Measurements from ENCODE around the gene COL15A1.

The COL15A1 gene

GRCh38 chr9:98925956-98926355 is 17.8 kb upstream of the COL15A1 start:
- H3K4me1 Mint-ChIP-seq (ENCODE audit: low read depth), result no peaks in the 10 kb centered on the region
- H3K36me3 Mint-ChIP-seq, result no peaks in the 10 kb centered on the region
- H3K4me3 Mint-ChIP-seq, result no peak overlapping the region
- H3K9me3 Mint-ChIP-seq (ENCODE audit: low read depth), result no peaks in the 10 kb centered on the region
- H3K27me3 Mint-ChIP-seq, result peaks cover 3% of the 10 kb centered on the region
- H3K27ac Mint-ChIP-seq, result no peak overlapping the region

- Mint-ChIP-seq H3K27ac (no peak overlapping the region), H3K9me3 (ENCODE audit: low read depth) (no peaks in the 10 kb centered on the region), H3K36me3 (no peaks in the 10 kb centered on the region), H3K4me1 (ENCODE audit: low read depth) (no peaks in the 10 kb centered on the region), H3K27me3 (peaks cover 3% of the 10 kb centered on the region), H3K4me3 (no peak overlapping the region)
Measured at GRCh38 chr9:98927724-98928123, 16.0 kb upstream of the COL15A1 start.

GRCh38 chr9:98929071-98929470 is 14.6 kb upstream of the COL15A1 start:
- no peak overlapping the region for H3K4me3 Mint-ChIP-seq
- no peak overlapping the region for H3K27ac Mint-ChIP-seq
- H3K36me3 Mint-ChIP-seq, result no peaks in the 10 kb centered on the region
- H3K9me3 Mint-ChIP-seq (ENCODE audit: low read depth), result no peaks in the 10 kb centered on the region
- no peaks in the 10 kb centered on the region for H3K4me1 Mint-ChIP-seq (ENCODE audit: low read depth)
- peaks cover 3% of the 10 kb centered on the region for H3K27me3 Mint-ChIP-seq

GRCh38 chr9:98929895-98930341 is 13.8 kb upstream of the COL15A1 start:
- peaks cover 5% of the 10 kb centered on the region for H3K27me3 Mint-ChIP-seq
- H3K36me3 Mint-ChIP-seq, result no peaks in the 10 kb centered on the region
- H3K27ac Mint-ChIP-seq, result no peak overlapping the region
- H3K4me1 Mint-ChIP-seq (ENCODE audit: low read depth), result no peaks in the 10 kb centered on the region
- H3K4me3 Mint-ChIP-seq, result no peak overlapping the region
- no peaks in the 10 kb centered on the region for H3K9me3 Mint-ChIP-seq (ENCODE audit: low read depth)

GRCh38 chr9:98930792-98931191 is 12.9 kb upstream of the COL15A1 start:
- Mint-ChIP-seq H3K9me3 (ENCODE audit: low read depth) (no peaks in the 10 kb centered on the region), H3K36me3 (no peaks in the 10 kb centered on the region), H3K4me1 (ENCODE audit: low read depth) (no peaks in the 10 kb centered on the region), H3K27me3 (peaks cover 4% of the 10 kb centered on the region), H3K27ac (no peak overlapping the region), H3K4me3 (no peak overlapping the region)

- H3K27me3 Mint-ChIP-seq, result peaks cover 9% of the 10 kb centered on the region
- H3K36me3 Mint-ChIP-seq, result no peaks in the 10 kb centered on the region
- no peak overlapping the region for H3K27ac Mint-ChIP-seq
- no peaks in the 10 kb centered on the region for H3K9me3 Mint-ChIP-seq (ENCODE audit: low read depth)
- H3K4me3 Mint-ChIP-seq, result no peak overlapping the region
- H3K4me1 Mint-ChIP-seq (ENCODE audit: low read depth), result no peaks in the 10 kb centered on the region
Measured at GRCh38 chr9:98931600-98932389, 11.9 kb upstream of the COL15A1 start.

GRCh38 chr9:98933185-98933584 is 10.5 kb upstream of the COL15A1 start:
- Mint-ChIP-seq H3K9me3 (ENCODE audit: low read depth) (no peaks in the 10 kb centered on the region), H3K36me3 (no peaks in the 10 kb centered on the region), H3K4me3 (no peak overlapping the region), H3K27me3 (peaks cover 13% of the 10 kb centered on the region), H3K27ac (no peak overlapping the region), H3K4me1 (ENCODE audit: low read depth) (no peaks in the 10 kb centered on the region)

- Mint-ChIP-seq H3K9me3 (ENCODE audit: low read depth) (no peaks in the 10 kb centered on the region), H3K36me3 (no peaks in the 10 kb centered on the region), H3K4me3 (no peak overlapping the region), H3K27ac (no peak overlapping the region), H3K27me3 (peaks cover 13% of the 10 kb centered on the region), H3K4me1 (ENCODE audit: low read depth) (no peaks in the 10 kb centered on the region)
Measured at GRCh38 chr9:98933890-98934289, 9.8 kb upstream of the COL15A1 start.

GRCh38 chr9:98935071-98935505 is 8.6 kb upstream of the COL15A1 start:
- H3K27ac Mint-ChIP-seq, result no peak overlapping the region
- peaks cover 19% of the 10 kb centered on the region for H3K27me3 Mint-ChIP-seq
- no peak overlapping the region for H3K4me3 Mint-ChIP-seq
- H3K36me3 Mint-ChIP-seq, result no peaks in the 10 kb centered on the region
- no peaks in the 10 kb centered on the region for H3K4me1 Mint-ChIP-seq (ENCODE audit: low read depth)
- no peaks in the 10 kb centered on the region for H3K9me3 Mint-ChIP-seq (ENCODE audit: low read depth)

- Mint-ChIP-seq H3K4me1 (ENCODE audit: low read depth) (peaks cover 10% of the 10 kb centered on the region), H3K9me3 (ENCODE audit: low read depth) (no peaks in the 10 kb centered on the region), H3K4me3 (no peak overlapping the region), H3K27me3 (peaks cover 40% of the 10 kb centered on the region), H3K27ac (no peak overlapping the region), H3K36me3 (no peaks in the 10 kb centered on the region)
Measured at GRCh38 chr9:98940276-98940675, 3.4 kb upstream of the COL15A1 start.

GRCh38 chr9:98941946-98942523 is 1.7 kb upstream of the COL15A1 start:
- H3K9me3 Mint-ChIP-seq (ENCODE audit: low read depth), result no peaks in the 10 kb centered on the region
- peaks cover 44% of the 10 kb centered on the region for H3K27me3 Mint-ChIP-seq
- no peaks in the 10 kb centered on the region for H3K36me3 Mint-ChIP-seq
- no peak overlapping the region for H3K4me3 Mint-ChIP-seq
- H3K4me1 Mint-ChIP-seq (ENCODE audit: low read depth), result peaks cover 10% of the 10 kb centered on the region
- no peak overlapping the region for H3K27ac Mint-ChIP-seq

- no peaks in the 10 kb centered on the region for H3K36me3 Mint-ChIP-seq
- no peak overlapping the region for H3K27ac Mint-ChIP-seq
- H3K27me3 Mint-ChIP-seq, result peaks cover 42% of the 10 kb centered on the region
- no peaks in the 10 kb centered on the region for H3K9me3 Mint-ChIP-seq (ENCODE audit: low read depth)
- peaks cover 10% of the 10 kb centered on the region for H3K4me1 Mint-ChIP-seq (ENCODE audit: low read depth)
- H3K4me3 Mint-ChIP-seq, result peak overlapping the region; percentile 51
Measured at GRCh38 chr9:98942906-98943681, 613 bp upstream of the COL15A1 start.

- peak overlapping the region; percentile 63 for H3K4me3 Mint-ChIP-seq
- H3K27me3 Mint-ChIP-seq, result peaks cover 40% of the 10 kb centered on the region
- H3K36me3 Mint-ChIP-seq, result no peaks in the 10 kb centered on the region
- no peak overlapping the region for H3K27ac Mint-ChIP-seq
- H3K9me3 Mint-ChIP-seq (ENCODE audit: low read depth), result no peaks in the 10 kb centered on the region
- peaks cover 10% of the 10 kb centered on the region for H3K4me1 Mint-ChIP-seq (ENCODE audit: low read depth)
Measured at GRCh38 chr9:98944057-98944733, 488 bp downstream of the COL15A1 start.

GRCh38 chr9:98944734-98945074 is 997 bp downstream of the COL15A1 start:
- Mint-ChIP-seq H3K4me1 (ENCODE audit: low read depth) (peaks cover 10% of the 10 kb centered on the region), H3K27ac (no peak overlapping the region), H3K9me3 (ENCODE audit: low read depth) (no peaks in the 10 kb centered on the region), H3K27me3 (peaks cover 37% of the 10 kb centered on the region), H3K4me3 (no peak overlapping the region), H3K36me3 (no peaks in the 10 kb centered on the region)

- Mint-ChIP-seq H3K27ac (no peak overlapping the region), H3K36me3 (no peaks in the 10 kb centered on the region), H3K27me3 (peaks cover 24% of the 10 kb centered on the region), H3K9me3 (ENCODE audit: low read depth) (no peaks in the 10 kb centered on the region), H3K4me1 (ENCODE audit: low read depth) (peaks cover 1% of the 10 kb centered on the region), H3K4me3 (no peak overlapping the region)
Measured at GRCh38 chr9:98949565-98949964, 5.9 kb downstream of the COL15A1 start.

Data from activated naive CD8-positive, alpha-beta T cell (primary cell).